Thyroid gland (tissue), 4 donors: ENCODE results near the gene TASP1. TPM values are rescaled to one million over a fixed set of nuclear protein-coding genes. Genes with fewer than 3 reads are reported as not detected.

Experiments
- DNase-seq, 2 donors: peaks; one replicate each; pipeline ENCODE4 v3.0.0-alpha.2; 2019
- H3K27ac ChIP-seq, 3 donors: fragments of 200-600 bp; sonication (generic); 1 replicate in 2 of 3; 2 replicates in 1 of 3; pipeline ENCODE4 v1.5.1; 2016 to 2019; ENCODE audit warnings: mild to moderate bottlenecking in 1 of 3, moderate library complexity in 1 of 3
- H3K27me3 ChIP-seq: fragments of 200-600 bp; sonication (generic); one replicate; pipeline ENCODE4 v1.5.1; 2019
- H3K36me3 ChIP-seq, 2 donors: fragments of 200-600 bp; sonication (generic); one replicate each; pipeline ENCODE4 v1.5.1; 2016 to 2019
- H3K4me1 ChIP-seq, 2 donors: fragments of 200-600 bp; sonication (generic); one replicate each; pipeline ENCODE4 v1.5.1; 2017 to 2019
- H3K4me3 ChIP-seq, 3 donors: fragments of 200-600 bp; sonication (generic); replicated peaks in 1 of 3; 1 replicate in 2 of 3; 2 replicates in 1 of 3; pipeline ENCODE4 v1.5.1; 2016; ENCODE audit warnings: mild to moderate bottlenecking in 1 of 3
- H3K9me3 ChIP-seq: fragments of 200-600 bp; sonication (generic); one replicate; pipeline ENCODE4 v1.5.1; 2017
- POLR2A ChIP-seq, 2 donors: fragments of 450-650 bp; IDR thresholded peaks; one replicate each; pipeline ENCODE4 v1.6.1; 2017; ENCODE audit warnings: antibody characterized with exemption in 2 of 2, mild to moderate bottlenecking in 2 of 2, moderate library complexity in 1 of 2
- WGBS, 2 donors: methylation state at CpG; one replicate each; pipeline ENCODE4 v1.1.5; 2017; 5-methylcytosine and 5-hydroxymethylcytosine counted together
- intact Hi-C: fragments of 100-400 bp; cut with DNase I; formaldehyde crosslinking; loops from one replicate; pipeline ENCODE4 v1.15.1; 2023
- total RNA-seq, 4 donors: library from RNA; depleted of rRNA; stranded (reverse); fragments of >200 nt; gene quantifications; one replicate each; pipeline ENCODE4 v1.2.3, GENCODE V29; 2016
- TF ChIP-seq, protein P1 (sequence below), 6 experiments: fragments of 200-600 bp in 3 of 6; fragments of 450-650 bp in 3 of 6; sonication (generic) in 3 of 6; IDR thresholded peaks; one replicate each; pipeline ENCODE4 v1.5.1; 2016 to 2019; ENCODE audit warnings: antibody characterized with exemption in 6 of 6, mild to moderate bottlenecking in 2 of 6, inconsistent platforms in 1 of 6, moderate library complexity in 1 of 6

TASP1 gene
- 10 to 100 TPM; 16.4 to 31.2 (median 23.9) TPM for total RNA-seq

- H3K27ac ChIP-seq: peak within 1 kb of the TSS in 2 of 3 donors; percentile 60 to 69
- H3K4me3 ChIP-seq: peak within 1 kb of the TSS; percentile 74 to 99 (median 79)
- no peaks in the 10 kb centered on the region for H3K27me3 ChIP-seq
- H3K36me3 ChIP-seq: no peaks in the 10 kb centered on the region
- H3K9me3 ChIP-seq: no peaks in the 10 kb centered on the region
- 0 to 1% methylated on average over 15 to 28 of the region's 50 CpGs for WGBS, 2 donors
- peak in 1 of 2 donors; percentile 88 for TF ChIP-seq POLR2A (IDR thresholded peaks at IDR 0.05)
- TF ChIP-seq, protein P1, sequence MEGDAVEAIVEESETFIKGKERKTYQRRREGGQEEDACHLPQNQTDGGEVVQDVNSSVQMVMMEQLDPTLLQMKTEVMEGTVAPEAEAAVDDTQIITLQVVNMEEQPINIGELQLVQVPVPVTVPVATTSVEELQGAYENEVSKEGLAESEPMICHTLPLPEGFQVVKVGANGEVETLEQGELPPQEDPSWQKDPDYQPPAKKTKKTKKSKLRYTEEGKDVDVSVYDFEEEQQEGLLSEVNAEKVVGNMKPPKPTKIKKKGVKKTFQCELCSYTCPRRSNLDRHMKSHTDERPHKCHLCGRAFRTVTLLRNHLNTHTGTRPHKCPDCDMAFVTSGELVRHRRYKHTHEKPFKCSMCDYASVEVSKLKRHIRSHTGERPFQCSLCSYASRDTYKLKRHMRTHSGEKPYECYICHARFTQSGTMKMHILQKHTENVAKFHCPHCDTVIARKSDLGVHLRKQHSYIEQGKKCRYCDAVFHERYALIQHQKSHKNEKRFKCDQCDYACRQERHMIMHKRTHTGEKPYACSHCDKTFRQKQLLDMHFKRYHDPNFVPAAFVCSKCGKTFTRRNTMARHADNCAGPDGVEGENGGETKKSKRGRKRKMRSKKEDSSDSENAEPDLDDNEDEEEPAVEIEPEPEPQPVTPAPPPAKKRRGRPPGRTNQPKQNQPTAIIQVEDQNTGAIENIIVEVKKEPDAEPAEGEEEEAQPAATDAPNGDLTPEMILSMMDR (IDR thresholded peaks at IDR 0.05): no peak
- DNase-seq: peak; percentile 99
- peaks cover 0 to 4% of the 10 kb centered on the region in 2 donors for H3K4me1 ChIP-seq
- intact Hi-C loops: no loop called here
These were observed at the start of gene TASP1 for GRCh38 chr20:13638496-13639149. TSS of gene TASP1 (minus strand) at chr20:13638932. CDS start at chr20:13630078, 8,854 bp downstream.

GRCh38 chr20:13687815-13688214 is 49.1 kb upstream of the TASP1 start:
- intact Hi-C loops: no loop called here
- Histone ChIP-seq H3K4me3 (no peak overlapping the region), H3K27me3 (no peaks in the 10 kb centered on the region), H3K36me3 (no peaks in the 10 kb centered on the region), H3K4me1 (peaks cover 5 to 7% of the 10 kb centered on the region in 2 donors), H3K27ac (no peak overlapping the region), H3K9me3 (no peaks in the 10 kb centered on the region)
- no peak for TF ChIP-seq POLR2A (IDR thresholded peaks at IDR 0.05)
- TF ChIP-seq, protein P1 (IDR thresholded peaks at IDR 0.05): no peak
- 84 to 91% methylated on average over 3 of the region's 3 CpGs for WGBS, 2 donors
- DNase-seq: no peak

- no peaks in the 10 kb centered on the region for H3K9me3 ChIP-seq
- 89 to 91% methylated on average over 2 of the region's 2 CpGs for WGBS, 2 donors
- no peaks in the 10 kb centered on the region for H3K36me3 ChIP-seq
- no peak for DNase-seq
- intact Hi-C loops: no loop called here
- H3K4me1 ChIP-seq: no peaks in the 10 kb centered on the region
- TF ChIP-seq, protein P1 (IDR thresholded peaks at IDR 0.05): no peak
- no peak for TF ChIP-seq POLR2A (IDR thresholded peaks at IDR 0.05)
- H3K4me3 ChIP-seq: no peak overlapping the region
- H3K27ac ChIP-seq: no peak overlapping the region
- no peaks in the 10 kb centered on the region for H3K27me3 ChIP-seq
These were observed 46.9 kb upstream of the TASP1 start for GRCh38 chr20:13685623-13686022.

- intact Hi-C loops: no loop called here
- WGBS, 2 donors: 76 to 87% methylated on average over 5 of the region's 5 CpGs
These were observed 46.0 kb upstream of the TASP1 start for GRCh38 chr20:13684566-13685222.

More at GRCh38 chr20:13684566-13685222, 46.0 kb upstream of the TASP1 start:
- Histone ChIP-seq H3K27me3 (no peaks in the 10 kb centered on the region), H3K27ac (no peak overlapping the region), H3K36me3 (no peaks in the 10 kb centered on the region), H3K4me1 (no peaks in the 10 kb centered on the region), H3K9me3 (no peaks in the 10 kb centered on the region), H3K4me3 (no peak overlapping the region)
- DNase-seq: no peak
- TF ChIP-seq, protein P1 (IDR thresholded peaks at IDR 0.05): no peak
- no peak for TF ChIP-seq POLR2A (IDR thresholded peaks at IDR 0.05)
